Breast epithelium (tissue), 4 donors: Measurements from ENCODE around the gene SMARCA4. TPM values are rescaled to one million over a fixed set of nuclear protein-coding genes. Genes with fewer than 3 reads are reported as not detected.

Experiments used
- DNase-seq, 2 donors: peaks; one replicate each; pipeline ENCODE4 v3.0.0-alpha.2; 2019; ENCODE audit warnings: low spot score in 2 of 2
- H3K27ac ChIP-seq, 2 donors: fragments of 200-600 bp; sonication (generic) in 1 of 2; one replicate each; pipeline ENCODE4 v1.5.1; 2016 to 2019; ENCODE audit warnings: mild to moderate bottlenecking in 1 of 2
- H3K27me3 ChIP-seq, 2 donors: fragments of 200-600 bp; sonication (generic) in 1 of 2; one replicate each; pipeline versions ENCODE4 v1.5.1 to v1.6.0; 2017 to 2019; ENCODE audit warnings: control low read depth in 1 of 2, mild to moderate bottlenecking in 1 of 2
- H3K36me3 ChIP-seq: fragments of 200-600 bp; one replicate; pipeline ENCODE4 v1.5.1; 2019
- H3K4me1 ChIP-seq, 2 donors: fragments of 200-600 bp; sonication (generic); one replicate each; pipeline ENCODE4 v1.5.1; 2016 to 2019; ENCODE audit warnings: control low read depth in 1 of 2
- H3K4me3 ChIP-seq, 3 donors: fragments of 200-600 bp; sonication (generic); 1 replicate in 2 of 3; 2 replicates in 1 of 3; pipeline ENCODE4 v1.5.1; 2016 to 2019; ENCODE audit warnings: mild to moderate bottlenecking in 3 of 3, moderate library complexity in 2 of 3
- H3K9me3 ChIP-seq, 2 donors: fragments of 200-600 bp; sonication (generic) in 1 of 2; one replicate each; pipeline ENCODE4 v1.5.1; 2016 to 2019; ENCODE audit warnings: control low read depth in 1 of 2
- CTCF ChIP-seq, 3 donors: fragments of 450-650 bp; IDR thresholded peaks; one replicate each; pipeline ENCODE4 v1.5.1; 2016 to 2017; ENCODE audit warnings: antibody characterized with exemption in 3 of 3, mild to moderate bottlenecking in 3 of 3, moderate library complexity in 3 of 3
- POLR2A ChIP-seq: fragments of 450-650 bp; IDR thresholded peaks from one replicate; pipeline ENCODE4 v1.6.1; 2016; ENCODE audit warnings: antibody characterized with exemption, mild to moderate bottlenecking, moderate library complexity
- POLR2AphosphoS5 ChIP-seq, 3 donors: sonication (generic); formaldehyde crosslinking; IDR thresholded peaks; one replicate each; pipeline ENCODE4 v1.6.1; 2017; ENCODE audit warnings: antibody characterized with exemption in 3 of 3
- intact Hi-C: fragments of 100-400 bp; cut with DNase I; formaldehyde crosslinking; loops from one replicate; pipeline ENCODE4 v1.15.1; 2023; ENCODE audit warnings: low total_unique reads
- total RNA-seq, 3 donors: library from RNA; depleted of rRNA; stranded (reverse); fragments of >200 nt; gene quantifications; one replicate each; pipeline ENCODE4 v1.1.0, GENCODE V29; 2016

SMARCA4 gene
- total RNA-seq, 3 donors from 2014 or later: 36.8 to 78.3 (median 72.4) TPM

GRCh38 chr19:11033251-11033650 lies 72.4 kb downstream of the SMARCA4 start:
- DNase-seq: no peak
- TF ChIP-seq POLR2A (no peak), POLR2AphosphoS5 (IDR thresholded peaks at IDR 0.05) (no peak), CTCF (IDR thresholded peaks at IDR 0.05) (no peak)
- H3K4me1 ChIP-seq: peaks cover 0 to 3% of the 10 kb centered on the region in 2 donors
- intact Hi-C loops: no loop called here
- H3K4me3 ChIP-seq: no peak overlapping the region
- H3K36me3 ChIP-seq: peaks cover 3% of the 10 kb centered on the region
- H3K9me3 ChIP-seq: no peaks in the 10 kb centered on the region
- no peaks in the 10 kb centered on the region for H3K27me3 ChIP-seq
- H3K27ac ChIP-seq: no peak overlapping the region

- TF ChIP-seq CTCF (IDR thresholded peaks at IDR 0.05) (no peak), POLR2AphosphoS5 (IDR thresholded peaks at IDR 0.05) (no peak), POLR2A (no peak)
- no peak for DNase-seq
- Histone ChIP-seq H3K27me3 (no peaks in the 10 kb centered on the region), H3K27ac (no peak overlapping the region), H3K9me3 (no peaks in the 10 kb centered on the region), H3K4me1 (peaks cover 0 to 3% of the 10 kb centered on the region in 2 donors), H3K36me3 (peaks cover 3% of the 10 kb centered on the region), H3K4me3 (no peak overlapping the region)
- intact Hi-C loops: no loop called here
These were observed 72.9 kb downstream of the SMARCA4 start for GRCh38 chr19:11033763-11034162.

- no peak for DNase-seq
- Histone ChIP-seq H3K9me3 (no peaks in the 10 kb centered on the region), H3K4me3 (no peak overlapping the region), H3K4me1 (peaks cover 0 to 3% of the 10 kb centered on the region in 2 donors), H3K27me3 (no peaks in the 10 kb centered on the region), H3K36me3 (peaks cover 3% of the 10 kb centered on the region), H3K27ac (peak overlapping the region; percentile 61 to 81)
- no peak for TF ChIP-seq CTCF (IDR thresholded peaks at IDR 0.05)
- no peak for TF ChIP-seq POLR2AphosphoS5 (IDR thresholded peaks at IDR 0.05)
- TF ChIP-seq POLR2A: no peak
- intact Hi-C loops: no loop called here
These were observed 73.8 kb downstream of the SMARCA4 start for GRCh38 chr19:11034449-11035213.

GRCh38 chr19:11035441-11036377 lies 74.9 kb downstream of the SMARCA4 start:
- Histone ChIP-seq H3K4me1 (peaks cover 0 to 3% of the 10 kb centered on the region in 2 donors), H3K36me3 (peaks cover 3% of the 10 kb centered on the region), H3K9me3 (no peaks in the 10 kb centered on the region), H3K27ac (peak overlapping the region; percentile 61 to 81), H3K4me3 (no peak overlapping the region), H3K27me3 (no peaks in the 10 kb centered on the region)
- peak; percentile 92 for DNase-seq
- TF ChIP-seq CTCF (IDR thresholded peaks at IDR 0.05) (peak; percentile 83 to 94 (median 91)), POLR2AphosphoS5 (IDR thresholded peaks at IDR 0.05) (peak; percentile 55 to 77 (median 61)), POLR2A (no peak)
- intact Hi-C loops: no loop called here
